Loucy (cell line): ENCODE data around the gene LPIN2.

ENCODE experiments used
- H2AFZ ChIP-seq: fragments of 200-600 bp; sonication (generic); 2 replicates; pipeline ENCODE4 v1.6.0; 2016; ENCODE audit warnings: antibody characterized with exemption, mild to moderate bottlenecking, low read length, moderate library complexity
- H3F3A ChIP-seq: fragments of 200-600 bp; 2 replicates; pipeline ENCODE4 v1.6.0; 2016; ENCODE audit warnings: antibody characterized with exemption, low read depth, mild to moderate bottlenecking
- H3K27me3 ChIP-seq: fragments of 200-600 bp; sonication (generic); 2 replicates; pipeline ENCODE4 v1.6.1; 2014; ENCODE audit warnings: low read length, mild to moderate bottlenecking; ENCODE audit not compliant: insufficient read depth, poor library complexity, severe bottlenecking
- H3K36me3 ChIP-seq: fragments of 200-600 bp; sonication (generic); 2 replicates; pipeline ENCODE4 v1.6.1; 2016; ENCODE audit warnings: low read length; ENCODE audit not compliant: insufficient read depth
- H3K4me1 ChIP-seq: fragments of 200-600 bp; sonication (generic); 2 replicates; pipeline ENCODE4 v1.5.1; 2014; ENCODE audit warnings: low read length, mild to moderate bottlenecking; ENCODE audit not compliant: insufficient read depth, poor library complexity, severe bottlenecking
- H3K4me2 ChIP-seq: fragments of 200-600 bp; sonication (generic); 2 replicates; pipeline ENCODE4 v1.6.0; 2014; ENCODE audit warnings: antibody characterized with exemption, low read length, low read depth, mild to moderate bottlenecking; ENCODE audit not compliant: poor library complexity, severe bottlenecking
- H3K4me3 ChIP-seq: fragments of 200-600 bp; sonication (generic); 2 replicates; pipeline ENCODE4 v1.5.1; 2014; ENCODE audit warnings: low read length, mild to moderate bottlenecking, mixed read lengths; ENCODE audit not compliant: poor library complexity, severe bottlenecking
- H3K79me2 ChIP-seq: fragments of 200-600 bp; sonication (generic); 2 replicates; pipeline ENCODE4 v1.6.1; 2014; ENCODE audit warnings: low read length; ENCODE audit not compliant: insufficient read depth
- H3K9ac ChIP-seq: fragments of 200-600 bp; sonication (generic); 2 replicates; pipeline ENCODE4 v1.6.0; 2014; ENCODE audit warnings: mild to moderate bottlenecking, low read depth, low read length, moderate library complexity; ENCODE audit not compliant: poor library complexity, severe bottlenecking
- H3K9me2 ChIP-seq: fragments of 200-600 bp; sonication (generic); replicated peaks from 2 replicates; pipeline ENCODE4 v1.6.1; 2016; ENCODE audit warnings: low read depth, low read length, mixed read lengths
- H3K9me3 ChIP-seq: fragments of 200-600 bp; sonication (generic); 2 replicates; pipeline ENCODE4 v1.6.1; 2014; ENCODE audit warnings: mild to moderate bottlenecking, antibody characterized with exemption, low read length, low read depth; ENCODE audit not compliant: insufficient read depth
- H4K20me1 ChIP-seq: fragments of 200-600 bp; sonication (generic); 2 replicates; pipeline ENCODE4 v1.6.0; 2014; ENCODE audit warnings: antibody characterized with exemption, low read length, mild to moderate bottlenecking; ENCODE audit not compliant: insufficient read depth, poor library complexity, severe bottlenecking
- CTCF ChIP-seq: fragments of 200-600 bp; sonication (generic); conservative IDR thresholded peaks from 2 replicates; pipeline ENCODE4 v1.5.1; 2014; ENCODE audit warnings: mild to moderate bottlenecking, antibody characterized with exemption, low read length
- EZH2phosphoT487 ChIP-seq: fragments of 200-600 bp; IDR thresholded peaks from 2 replicates; pipeline ENCODE4 v1.6.1; 2018; ENCODE audit warnings: antibody characterized with exemption, mild to moderate bottlenecking, moderate library complexity, borderline replicate concordance

The LPIN2 gene

GRCh38 chr18:3036108-3036507 lies 23.2 kb upstream of the LPIN2 start:
- Histone ChIP-seq H3K9ac (no peak overlapping the region), H2AFZ (no peak overlapping the region), H3K4me1 (no peaks in the 10 kb centered on the region), H3K9me2 (no peaks in the 10 kb centered on the region), H3F3A (no peaks in the 10 kb centered on the region), H3K79me2 (no peaks in the 10 kb centered on the region), H3K4me3 (no peak overlapping the region), H3K4me2 (no peak overlapping the region), H3K36me3 (no peaks in the 10 kb centered on the region), H4K20me1 (no peaks in the 10 kb centered on the region), H3K9me3 (no peaks in the 10 kb centered on the region), H3K27me3 (no peaks in the 10 kb centered on the region)
- no peak for TF ChIP-seq CTCF
- no peak for TF ChIP-seq EZH2phosphoT487

- H3K9ac ChIP-seq, result no peak overlapping the region
- no peaks in the 10 kb centered on the region for H3K79me2 ChIP-seq
- no peak overlapping the region for H3K4me3 ChIP-seq
- no peaks in the 10 kb centered on the region for H3K36me3 ChIP-seq
- no peaks in the 10 kb centered on the region for H3K4me1 ChIP-seq
- H3K27me3 ChIP-seq, result no peaks in the 10 kb centered on the region
- TF ChIP-seq CTCF (no peak), EZH2phosphoT487 (no peak)
- H3K4me2 ChIP-seq, result no peak overlapping the region
- H3F3A ChIP-seq, result no peaks in the 10 kb centered on the region
- H3K9me2 ChIP-seq, result no peaks in the 10 kb centered on the region
- no peaks in the 10 kb centered on the region for H4K20me1 ChIP-seq
- H3K9me3 ChIP-seq, result no peaks in the 10 kb centered on the region
- H2AFZ ChIP-seq, result no peak overlapping the region
Observed at GRCh38 chr18:3035635-3036034, 22.7 kb upstream of the LPIN2 start.

GRCh38 chr18:3032721-3033120 lies 19.8 kb upstream of the LPIN2 start:
- no peak for TF ChIP-seq CTCF
- no peak for TF ChIP-seq EZH2phosphoT487
- Histone ChIP-seq H3F3A (no peaks in the 10 kb centered on the region), H3K4me1 (no peaks in the 10 kb centered on the region), H3K4me3 (no peak overlapping the region), H4K20me1 (no peaks in the 10 kb centered on the region), H3K9me2 (no peaks in the 10 kb centered on the region), H3K4me2 (no peak overlapping the region), H3K9me3 (no peaks in the 10 kb centered on the region), H3K79me2 (no peaks in the 10 kb centered on the region), H3K36me3 (no peaks in the 10 kb centered on the region), H3K27me3 (no peaks in the 10 kb centered on the region), H2AFZ (no peak overlapping the region), H3K9ac (no peak overlapping the region)
